ENCODE data around the gene LAMTOR4. TPM values are rescaled to one million over a fixed set of nuclear protein-coding genes. Genes with fewer than 3 reads are reported as not detected.
A peak's percentile ranks its signal among the peaks of the same experiment; 100 is the strongest.

The LAMTOR4 gene
- total and polyA plus RNA-seq, 2 donors (not counting 1 experiment from before 2014, with no cell fraction given) = 214 to 448 TPM

- Histone ChIP-seq H3K36me3 (replicated peaks in 1 of 2; ENCODE audit: control extremely low read depth in 1 of 2, control insufficient read depth in 1 of 2, extremely low read depth in 1 of 2, insufficient read depth in 2 of 2, low read length in 1 of 2) (peaks cover 0 to 34% of the 10 kb centered on the region in 2 experiments), H3K9ac (ENCODE audit: low read length) (peak overlapping the region; percentile 95), H3K4me2 (replicated peaks; ENCODE audit: low read depth, low read length, poor library complexity, severe bottlenecking) (peak overlapping the region; percentile 92), H4K20me1 (ENCODE audit: control insufficient read depth, insufficient read depth, low read length, poor library complexity, severe bottlenecking) (peaks cover 28% of the 10 kb centered on the region), H3K4me3 (ENCODE audit: control extremely low read depth in 1 of 5, extremely low read depth in 1 of 5, insufficient read depth in 1 of 5, low read depth in 2 of 5, low read length in 4 of 5) (peak overlapping the region; percentile 56 to 95 (median 73)), H3K9me3 (ENCODE audit: control extremely low read depth in 1 of 3, control insufficient read depth in 2 of 3, insufficient read depth in 1 of 3, low read length in 2 of 3) (no peaks in the 10 kb centered on the region), H3K27me3 (replicated peaks in 1 of 4; ENCODE audit: control extremely low read depth in 1 of 4, control insufficient read depth in 3 of 4, insufficient read depth in 4 of 4, low read length in 3 of 4) (no peaks in the 10 kb centered on the region), H3K79me2 (ENCODE audit: control insufficient read depth, insufficient read depth, low read length) (peaks cover 18% of the 10 kb centered on the region), H2AFZ (ENCODE audit: insufficient read depth, low read depth, low read length, poor library complexity, severe bottlenecking) (peak overlapping the region; percentile 97), H3K4me1 (ENCODE audit: control insufficient read depth in 2 of 2, insufficient read depth in 2 of 2, low read length in 2 of 2) (peaks cover 22 to 26% of the 10 kb centered on the region in 2 donors), H3K27ac (ENCODE audit: low read length in 2 of 2) (peak overlapping the region; percentile 68 to 84)
- intact Hi-C loops (cut with micrococcal nuclease) = loop anchor here (5.0 kb wide), 2 partner anchors 33 to 178 kb away; no protein-coding TSS in a partner anchor
- Mint-ChIP-seq H3K4me3 (peak overlapping the region; percentile 89), H3K9me3 (ENCODE audit: insufficient read depth) (no peaks in the 10 kb centered on the region), H3K27ac (peak overlapping the region; percentile 90), H3K27me3 (no peaks in the 10 kb centered on the region), H3K4me1 (peaks cover 36% of the 10 kb centered on the region)
- ATAC-seq (ENCODE audit: low read depth) (no peak), DNase-seq (peak; percentile 12)
- 60% methylated on average over 1 of the region's 7 CpGs for WGBS (ENCODE audit: insufficient coverage)
- CTCF ChIA-PET = interaction anchor here (0.5 to 5.1 kb wide), 5 partner anchors 8 to 31 kb away, joined by 3 to 18 read pairs (median 5); no protein-coding TSS in a partner anchor
- POLR2A ChIA-PET = interaction anchor here (0.7 to 2.9 kb wide), 2 partner anchors 11 to 30 kb away, joined by 5 to 16 read pairs; partner anchors contain the start of gene LAMTOR4
- TF ChIP-seq EZH2 (IDR thresholded peaks at IDR 0.05; ENCODE audit: borderline replicate concordance, insufficient read depth, low read depth, low read length, poor library complexity, severe bottlenecking) (no peak), CTCF (IDR thresholded peaks at IDR 0.05) (no peak)
Observed at GRCh38 chr7:100159099-100159623, 10.4 kb downstream of the LAMTOR4 start.

- H2AFZ ChIP-seq (ENCODE audit: insufficient read depth, low read depth, low read length, poor library complexity, severe bottlenecking) = no peak overlapping the region
- intact Hi-C loops (cut with micrococcal nuclease) = no loop called here
- peaks cover 34% of the 10 kb centered on the region for H3K4me1 Mint-ChIP-seq
- ChIA-PET POLR2A (no interaction called here), CTCF (interaction anchor here (1.0 to 5.1 kb wide), 2 partner anchors 26 to 27 kb away, joined by 5 to 18 read pairs; no protein-coding TSS in a partner anchor)
- no peak overlapping the region for H3K4me2 ChIP-seq (replicated peaks; ENCODE audit: low read depth, low read length, poor library complexity, severe bottlenecking)
- H3K9ac ChIP-seq (ENCODE audit: low read length) = no peak overlapping the region
- no peaks in the 10 kb centered on the region for H3K27me3 ChIP-seq (replicated peaks in 1 of 4; ENCODE audit: control extremely low read depth in 1 of 4, control insufficient read depth in 3 of 4, insufficient read depth in 4 of 4, low read length in 3 of 4)
- peaks cover 0 to 26% of the 10 kb centered on the region in 2 experiments for H3K36me3 ChIP-seq (replicated peaks in 1 of 2; ENCODE audit: control extremely low read depth in 1 of 2, control insufficient read depth in 1 of 2, extremely low read depth in 1 of 2, insufficient read depth in 2 of 2, low read length in 1 of 2)
- H3K79me2 ChIP-seq (ENCODE audit: control insufficient read depth, insufficient read depth, low read length) = peaks cover 18% of the 10 kb centered on the region
- H3K27me3 Mint-ChIP-seq = no peaks in the 10 kb centered on the region
- peaks cover 23% of the 10 kb centered on the region for H4K20me1 ChIP-seq (ENCODE audit: control insufficient read depth, insufficient read depth, low read length, poor library complexity, severe bottlenecking)
- 96% methylated on average over 18 of the region's 18 CpGs for WGBS (ENCODE audit: insufficient coverage)
- H3K4me3 Mint-ChIP-seq = peak overlapping the region; percentile 89
- no peak overlapping the region for H3K27ac ChIP-seq (ENCODE audit: low read length in 2 of 2)
- H3K4me3 ChIP-seq (ENCODE audit: control extremely low read depth in 1 of 5, extremely low read depth in 1 of 5, insufficient read depth in 1 of 5, low read depth in 2 of 5, low read length in 4 of 5) = no peak overlapping the region
- H3K9me3 Mint-ChIP-seq (ENCODE audit: insufficient read depth) = no peaks in the 10 kb centered on the region
- peaks cover 22 to 26% of the 10 kb centered on the region in 2 donors for H3K4me1 ChIP-seq (ENCODE audit: control insufficient read depth in 2 of 2, insufficient read depth in 2 of 2, low read length in 2 of 2)
- ATAC-seq (ENCODE audit: low read depth) (no peak), DNase-seq (no peak)
- H3K27ac Mint-ChIP-seq = no peak overlapping the region
- H3K9me3 ChIP-seq (ENCODE audit: control extremely low read depth in 1 of 3, control insufficient read depth in 2 of 3, insufficient read depth in 1 of 3, low read length in 2 of 3) = no peaks in the 10 kb centered on the region
- TF ChIP-seq EZH2 (IDR thresholded peaks at IDR 0.05; ENCODE audit: borderline replicate concordance, insufficient read depth, low read depth, low read length, poor library complexity, severe bottlenecking) = no peak
- TF ChIP-seq CTCF (IDR thresholded peaks at IDR 0.05) = no peak
Observed at GRCh38 chr7:100160067-100160466, 11.3 kb downstream of the LAMTOR4 start.
